Subcutaneous abdominal adipose tissue (tissue), 5 donors: ENCODE data around the gene ZSCAN26.
"Not testable (repeated sequence)": the region's sequence is repeated elsewhere in the genome, so short reads cannot be mapped to it uniquely, and the experiment has no call there.

Experiments
- H3K27ac ChIP-seq: one replicate; pipeline ENCODE4 v1.7.0; 2013; ENCODE audit warnings: low read depth, mild to moderate bottlenecking, inconsistent platforms, low read length, moderate library complexity
- H3K27me3 ChIP-seq, 5 donors: one replicate each; pipeline ENCODE4 v1.7.0; 2013; ENCODE audit warnings: low read length in 5 of 5, inconsistent platforms in 1 of 5; ENCODE audit not compliant: control insufficient read depth in 5 of 5, insufficient read depth in 4 of 5
- H3K36me3 ChIP-seq, 5 donors: one replicate each; pipeline ENCODE4 v1.7.0; 2013; ENCODE audit warnings: low read length in 5 of 5; ENCODE audit not compliant: control insufficient read depth in 5 of 5, insufficient read depth in 5 of 5
- H3K4me1 ChIP-seq, 5 donors: one replicate each; pipeline ENCODE4 v1.7.0; 2013; ENCODE audit warnings: low read length in 5 of 5, mild to moderate bottlenecking in 3 of 5, moderate library complexity in 1 of 5; ENCODE audit not compliant: control insufficient read depth in 5 of 5, insufficient read depth in 5 of 5
- H3K4me3 ChIP-seq, 5 donors: one replicate each; pipeline ENCODE4 v1.7.0; 2013; ENCODE audit warnings: low read length in 5 of 5, low read depth in 1 of 5
- H3K9ac ChIP-seq, 5 donors: one replicate each; pipeline ENCODE4 v1.7.0; 2013; ENCODE audit warnings: low read length in 5 of 5, mild to moderate bottlenecking in 4 of 5, moderate library complexity in 3 of 5
- H3K9me3 ChIP-seq, 5 donors: one replicate each; pipeline ENCODE4 v1.7.0; 2013; ENCODE audit warnings: low read length in 5 of 5; ENCODE audit not compliant: control insufficient read depth in 5 of 5
- donor health status: healthy.
- donor health status: healthy.
- donor health status: healthy.
- donor health status: healthy.
- donor health status: healthy.

The ZSCAN26 gene

DNA sequence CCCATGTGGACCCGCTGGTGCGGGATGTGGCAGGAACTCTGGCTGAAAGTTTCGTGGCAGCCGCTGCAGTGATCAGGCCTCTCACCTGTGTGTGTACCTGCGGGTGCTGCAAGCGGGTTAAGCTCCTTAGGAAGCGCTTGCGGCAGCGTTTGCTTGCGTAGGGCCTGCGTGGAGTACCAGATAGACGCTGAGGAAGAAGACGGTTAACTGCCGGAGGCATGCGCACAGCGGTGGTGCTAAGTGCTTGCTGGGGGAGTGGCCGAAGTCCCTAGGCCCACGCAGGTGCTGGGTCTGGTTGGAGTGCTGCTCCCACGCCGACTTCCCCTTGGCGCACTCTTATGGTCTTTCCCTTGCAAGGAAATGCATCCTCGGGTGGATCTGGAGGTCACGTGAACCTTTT is 46.0 kb downstream of the ZSCAN26 start:
- H3K36me3 ChIP-seq, result peaks cover 0 to 3% (median 0%) of the 10 kb centered on the region in 5 donors
- no peak overlapping the region for H3K4me3 ChIP-seq
- no peak overlapping the region for H3K9ac ChIP-seq
- peaks cover 0 to 3% (median 0%) of the 10 kb centered on the region in 5 donors for H3K9me3 ChIP-seq
- H3K4me1 ChIP-seq, result no peaks in the 10 kb centered on the region
- H3K27me3 ChIP-seq, result no peaks in the 10 kb centered on the region
- no peak overlapping the region for H3K27ac ChIP-seq

DNA sequence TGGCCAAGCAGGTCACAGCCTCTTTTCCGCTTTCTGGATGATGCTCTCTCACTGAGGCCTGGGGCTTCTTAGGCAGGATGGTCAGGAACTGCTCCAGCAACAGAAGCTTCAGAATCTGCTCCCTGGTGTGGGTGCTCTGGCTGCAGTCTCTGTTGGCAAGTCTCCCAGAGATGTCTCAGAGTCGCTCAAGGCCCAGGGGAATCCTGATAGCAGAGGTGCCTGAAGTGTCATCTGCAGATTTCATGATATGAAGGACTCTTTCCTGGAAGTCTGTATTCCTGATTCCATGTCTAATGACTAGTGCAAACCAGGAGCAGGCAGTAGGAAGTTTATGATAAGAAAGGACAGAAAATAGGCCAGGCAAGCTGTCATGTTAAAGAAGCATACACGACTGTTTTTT is 48.7 kb downstream of the ZSCAN26 start:
- peaks cover 0 to 3% (median 0%) of the 10 kb centered on the region in 5 donors for H3K36me3 ChIP-seq
- H3K27ac ChIP-seq, result no peak overlapping the region
- H3K9me3 ChIP-seq, result peaks cover 0 to 2% (median 2%) of the 10 kb centered on the region in 5 donors
- no peak overlapping the region for H3K4me3 ChIP-seq
- H3K4me1 ChIP-seq, result no peaks in the 10 kb centered on the region
- H3K9ac ChIP-seq, result no peak overlapping the region
- no peaks in the 10 kb centered on the region for H3K27me3 ChIP-seq

DNA sequence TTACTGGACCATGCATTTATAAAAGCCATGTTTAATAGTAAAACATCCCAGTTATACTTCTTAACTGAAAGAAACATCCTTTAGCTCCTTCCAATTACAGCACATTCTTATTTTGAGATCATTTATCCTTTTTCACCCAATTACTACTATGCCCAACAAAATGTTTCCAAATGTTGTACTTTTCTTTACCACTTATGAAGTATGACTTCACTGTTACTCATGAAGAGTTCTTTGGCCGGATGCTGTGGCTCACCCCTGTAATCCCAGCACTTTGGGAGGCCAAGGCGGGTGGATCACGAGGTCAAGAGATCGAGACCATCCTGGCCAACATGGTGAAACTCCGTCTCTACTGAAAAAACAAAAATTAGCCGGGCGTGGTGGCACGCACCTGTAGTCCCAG is 50.9 kb downstream of the ZSCAN26 start:
- not testable (repeated sequence) for H3K27ac ChIP-seq, H3K9me3 ChIP-seq, H3K4me3 ChIP-seq, H3K9ac ChIP-seq, H3K4me1 ChIP-seq, H3K36me3 ChIP-seq, H3K27me3 ChIP-seq

DNA sequence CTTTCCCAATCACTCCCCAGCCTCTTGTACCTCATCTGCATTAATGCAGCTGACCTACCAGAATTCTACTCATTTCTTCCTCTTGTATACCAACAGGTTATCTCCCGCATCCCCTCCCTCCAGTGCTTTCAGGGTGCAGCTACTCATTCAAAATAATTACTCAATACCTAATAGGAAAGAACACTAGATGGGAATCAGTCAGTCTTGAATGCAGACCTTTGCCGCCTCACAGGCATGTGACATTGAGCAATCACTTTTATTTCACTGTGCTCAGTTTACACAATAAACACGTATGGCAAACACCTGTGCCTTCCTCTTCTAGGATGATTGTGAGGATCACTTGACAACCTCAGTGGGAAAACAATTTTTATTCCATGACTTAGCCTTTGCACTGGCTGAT is 55.7 kb downstream of the ZSCAN26 start:
- peaks cover 16 to 39% (median 32%) of the 10 kb centered on the region in 5 donors for H3K9me3 ChIP-seq
- H3K4me1 ChIP-seq, result no peaks in the 10 kb centered on the region
- H3K27ac ChIP-seq, result no peak overlapping the region
- no peak overlapping the region for H3K9ac ChIP-seq
- peaks cover 20 to 31% (median 22%) of the 10 kb centered on the region in 5 donors for H3K36me3 ChIP-seq
- no peak overlapping the region for H3K4me3 ChIP-seq
- no peaks in the 10 kb centered on the region for H3K27me3 ChIP-seq

GRCh38 chr6:28323813-28324424 is 57.0 kb downstream of the ZSCAN26 start:
- H3K4me1 ChIP-seq, result no peaks in the 10 kb centered on the region
- no peaks in the 10 kb centered on the region for H3K27me3 ChIP-seq
- peaks cover 16 to 41% (median 35%) of the 10 kb centered on the region in 5 donors for H3K9me3 ChIP-seq
- no peak overlapping the region for H3K9ac ChIP-seq
- no peak overlapping the region for H3K4me3 ChIP-seq
- H3K27ac ChIP-seq, result no peak overlapping the region
- H3K36me3 ChIP-seq, result peaks cover 21 to 32% (median 22%) of the 10 kb centered on the region in 5 donors

GRCh38 chr6:28326371-28326948 is 59.5 kb downstream of the ZSCAN26 start:
- H3K36me3 ChIP-seq, result peaks cover 22 to 36% (median 25%) of the 10 kb centered on the region in 5 donors
- H3K4me1 ChIP-seq, result no peaks in the 10 kb centered on the region
- no peak overlapping the region for H3K27ac ChIP-seq
- no peak overlapping the region for H3K9ac ChIP-seq
- H3K9me3 ChIP-seq, result peaks cover 16 to 41% (median 30%) of the 10 kb centered on the region in 5 donors
- peak overlapping the region in 4 of 5 donors; percentile 22 to 58 (median 32) for H3K4me3 ChIP-seq
- H3K27me3 ChIP-seq, result no peaks in the 10 kb centered on the region
